ENCODE measurements around the gene EML4.
"Not testable (repeated sequence)": the region's sequence is repeated elsewhere in the genome, so short reads cannot be mapped to it uniquely, and the experiment has no call there.

EML4 gene

DNA sequence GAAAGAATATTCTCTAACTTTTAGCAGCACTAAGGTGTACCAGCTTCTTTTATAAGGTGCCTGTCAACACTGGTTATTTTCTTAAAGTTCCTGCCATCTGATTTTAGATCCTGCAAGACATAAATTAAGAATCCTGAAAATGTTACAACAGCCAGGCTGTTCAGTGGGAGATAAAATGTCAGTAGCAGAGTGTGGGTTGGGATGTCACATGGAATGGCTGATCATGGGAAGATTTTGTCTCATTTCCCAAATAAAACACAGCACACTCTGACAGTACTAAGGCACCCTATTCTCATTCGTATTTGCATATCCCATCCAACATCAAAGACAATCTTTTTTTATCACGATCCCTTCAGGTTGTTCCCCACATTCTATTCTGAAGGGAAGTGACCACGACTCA, 194.3 kb downstream of the EML4 start:
- DNase-seq: no peak

DNA sequence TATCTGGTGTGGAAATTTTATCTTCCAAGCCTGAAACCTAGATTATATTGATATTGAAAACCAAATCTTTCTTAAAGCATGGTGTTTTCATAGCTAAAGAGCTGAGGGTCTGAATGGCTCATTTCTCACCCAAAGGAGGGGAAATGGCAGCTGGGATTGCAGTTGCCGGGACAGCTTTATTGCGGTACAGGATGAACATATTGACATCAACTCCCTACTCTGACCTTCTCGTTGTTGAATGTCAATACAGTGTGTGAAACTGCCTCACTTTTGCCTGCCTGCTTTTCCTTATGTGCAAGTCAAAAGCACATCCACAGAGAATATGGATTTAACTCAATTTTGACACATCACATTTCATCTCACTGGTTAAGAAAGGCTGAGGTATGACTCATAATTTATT, 195.5 kb downstream of the EML4 start:
- no peak for DNase-seq

DNA sequence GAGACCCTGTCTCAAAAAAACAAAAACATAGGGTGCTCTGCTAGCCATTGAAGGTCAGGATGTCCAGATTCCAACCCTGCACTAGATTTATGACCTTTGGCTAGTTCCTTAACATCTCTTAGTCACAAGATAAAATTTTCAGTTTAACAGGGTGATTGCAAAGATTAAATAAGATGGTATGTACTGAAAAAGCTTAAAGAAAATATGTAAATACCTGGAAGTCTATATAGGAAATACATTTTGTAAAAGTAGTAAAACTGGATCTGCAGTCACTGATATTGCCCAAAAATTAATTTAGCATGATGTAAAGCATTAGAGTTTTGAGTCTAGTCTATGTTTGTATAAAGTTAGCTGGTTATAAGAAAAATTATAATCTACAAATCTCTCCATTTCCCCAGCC, 197.3 kb downstream of the EML4 start:
- no peak for DNase-seq

- DNase-seq: no peak
Observed at GRCh38 chr2:42367835-42368234, 198.7 kb downstream of the EML4 start.

DNA sequence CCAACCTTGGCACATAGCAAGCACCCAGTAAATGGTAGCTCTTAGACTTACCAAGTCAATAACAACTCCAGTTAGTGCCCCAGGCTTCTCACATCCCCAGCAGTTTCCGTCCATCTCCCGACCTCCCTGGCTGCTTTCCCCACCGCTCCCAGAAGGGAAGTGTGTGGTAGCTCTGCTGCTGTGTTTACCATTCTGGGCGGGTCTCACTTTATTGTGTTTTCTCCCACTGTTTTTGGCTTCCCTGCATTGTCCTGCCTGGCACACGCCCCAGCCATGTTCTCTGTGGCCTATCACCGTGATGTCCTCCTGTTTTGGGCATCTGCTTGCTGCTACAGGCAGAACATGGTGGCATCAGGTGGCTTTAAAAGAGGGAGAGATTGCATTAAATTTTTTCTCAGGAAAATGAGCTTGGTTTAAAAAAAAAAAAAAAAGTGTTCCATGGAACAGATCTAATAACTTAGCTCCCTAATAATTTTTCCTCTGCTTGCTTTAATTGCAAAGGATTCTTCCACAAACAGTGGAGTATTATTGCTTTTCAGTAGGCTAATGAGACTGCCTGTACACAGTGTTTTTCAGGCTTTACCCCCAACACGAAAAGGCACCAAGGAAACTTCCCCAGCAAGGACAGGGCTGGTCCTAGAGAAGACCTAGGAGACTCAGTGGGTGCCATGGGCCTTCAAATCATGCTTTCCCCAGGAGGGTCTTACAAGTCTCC, 199.8 kb downstream of the EML4 start:
- no peak for DNase-seq

DNA sequence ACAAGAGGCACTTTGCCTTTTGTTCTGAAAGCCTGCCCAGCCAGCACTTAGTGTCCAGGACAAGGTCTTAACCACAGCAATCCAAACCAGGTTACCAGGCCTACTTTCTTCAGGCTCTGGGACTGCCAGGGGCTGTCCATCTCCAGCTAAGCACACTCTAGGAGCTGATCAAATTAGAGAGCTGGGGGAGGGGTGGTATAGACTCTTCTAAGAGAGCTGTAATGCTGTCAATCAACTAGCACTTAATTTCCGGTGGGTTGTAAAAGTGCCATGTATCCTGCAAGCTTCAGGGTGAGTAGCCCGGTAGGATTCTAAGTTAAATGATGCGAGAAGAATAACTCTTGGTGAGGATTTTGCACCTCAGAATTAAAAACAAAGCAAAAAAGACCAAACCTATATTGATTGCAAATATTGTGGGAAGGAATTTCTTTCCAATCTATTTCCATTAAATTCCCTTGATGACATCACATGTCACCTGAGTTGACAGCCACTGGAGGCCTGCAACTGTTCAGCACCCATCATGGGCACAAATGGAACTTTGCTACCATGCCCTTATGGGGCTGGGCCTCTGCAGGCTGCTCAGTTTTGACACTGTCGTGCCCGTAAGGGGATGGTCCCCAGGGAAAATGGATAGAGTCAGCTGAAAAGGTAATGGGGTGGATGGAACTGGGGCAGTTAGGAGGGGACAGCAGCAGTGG, 200.5 kb downstream of the EML4 start:
- DNase-seq: no peak

GRCh38 chr2:42371611-42372473, 202.7 kb downstream of the EML4 start:
- DNase-seq: no peak

- DNase-seq: no peak
Observed at GRCh38 chr2:42372474-42373200, 203.5 kb downstream of the EML4 start.

GRCh38 chr2:42376758-42377157, 207.6 kb downstream of the EML4 start:
- no peak for DNase-seq

GRCh38 chr2:42378415-42378814, 209.3 kb downstream of the EML4 start:
- no peak for DNase-seq

DNA sequence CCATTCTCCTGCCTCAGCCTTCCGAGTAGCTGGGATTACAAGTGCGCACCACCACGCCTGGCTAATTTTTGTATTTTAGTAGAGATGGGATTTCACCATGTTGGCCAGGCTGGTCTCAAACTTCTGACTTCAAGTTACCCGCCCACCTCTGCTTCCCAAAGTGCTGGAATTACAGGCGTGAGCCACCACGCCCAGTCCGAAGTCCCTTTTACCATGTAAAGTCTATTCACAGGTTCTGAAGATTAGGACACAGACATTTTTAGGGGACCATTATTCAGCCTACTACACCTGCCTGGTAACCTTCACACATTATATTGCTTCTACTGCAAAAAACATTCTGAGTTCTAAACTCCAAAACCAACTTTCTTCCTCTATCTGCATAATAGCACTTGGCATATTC, 210.9 kb downstream of the EML4 start:
- DNase-seq: not testable (repeated sequence)

- DNase-seq: no peak
Observed at GRCh38 chr2:42382144-42382543, 213.0 kb downstream of the EML4 start.
